Type B pancreatic cell (in vitro differentiated cells): Measurements from ENCODE around the gene LRRC34. TPM values are rescaled to one million over a fixed set of nuclear protein-coding genes. Genes with fewer than 3 reads are reported as not detected.

Experiments
- DNase-seq: peaks from one replicate; pipeline ENCODE4 v3.0.0; 2021; ENCODE audit warnings: mixed read lengths; ENCODE audit not compliant: unreplicated experiment; ENCODE audit errors: extremely low spot score
- H3K27ac Mint-ChIP-seq: 2 replicates; pipeline ENCODE4 v1.8.0; 2021; ENCODE audit warnings: mild to moderate bottlenecking, mixed read lengths
- H3K27me3 Mint-ChIP-seq: 2 replicates; pipeline ENCODE4 v1.8.0; 2021; ENCODE audit warnings: mixed read lengths
- H3K36me3 Mint-ChIP-seq: 2 replicates; pipeline ENCODE4 v1.8.0; 2021; ENCODE audit warnings: mixed read lengths
- H3K4me1 Mint-ChIP-seq: one replicate; pipeline ENCODE4 v1.8.0; 2021; ENCODE audit warnings: mixed read lengths; ENCODE audit not compliant: unreplicated experiment
- H3K4me3 Mint-ChIP-seq: 2 replicates; pipeline ENCODE4 v1.8.0; 2021; ENCODE audit warnings: mild to moderate bottlenecking, mixed read lengths
- H3K9me3 Mint-ChIP-seq: 2 replicates; pipeline ENCODE4 v1.8.0; 2021; ENCODE audit warnings: mixed read lengths
- total RNA-seq: library from RNA; stranded (reverse); gene quantifications from 2 replicates; pipeline ENCODE4 v1.2.1, GENCODE V29; 2021; ENCODE audit warnings: low replicate concordance
- TF ChIP-seq, protein P1 (sequence below): fragments of 200-600 bp; sonication (generic); conservative IDR thresholded peaks from 2 replicates; pipeline ENCODE4 v1.5.0; 2021; ENCODE audit warnings: antibody characterized with exemption, mild to moderate bottlenecking

Gene LRRC34
- total RNA-seq, 1 donor from 2014 or later = 2.7 TPM

DNA sequence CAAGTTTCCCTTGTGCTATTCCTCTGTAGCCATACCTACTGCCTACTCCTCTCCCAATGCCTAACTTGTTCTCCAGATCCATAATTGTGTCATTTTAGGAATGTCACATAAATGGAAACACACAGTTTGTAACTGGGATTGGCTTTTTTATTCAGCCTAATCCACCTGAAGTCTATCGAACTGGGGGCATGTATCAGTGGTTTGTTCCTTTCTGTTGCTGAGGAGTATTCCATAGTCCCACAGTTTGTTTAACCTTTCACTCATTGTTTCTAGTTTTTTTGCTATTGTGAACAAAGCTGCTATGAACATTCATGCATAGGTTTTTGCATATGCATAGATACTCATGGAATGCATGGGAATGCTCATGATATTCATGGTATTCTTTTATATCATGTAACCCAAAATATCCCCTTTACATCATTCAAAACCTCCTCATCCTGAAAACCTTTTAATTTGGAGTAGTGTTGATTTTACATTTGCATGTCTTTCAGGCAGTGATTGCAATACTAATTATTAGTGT is 25.9 kb upstream of the LRRC34 start:
- no peak for DNase-seq
- H3K9me3 Mint-ChIP-seq = no peaks in the 10 kb centered on the region
- no peak overlapping the region for H3K27ac Mint-ChIP-seq
- H3K36me3 Mint-ChIP-seq = no peaks in the 10 kb centered on the region
- H3K4me1 Mint-ChIP-seq = peaks cover 6% of the 10 kb centered on the region
- H3K4me3 Mint-ChIP-seq = no peak overlapping the region
- TF ChIP-seq, protein P1, sequence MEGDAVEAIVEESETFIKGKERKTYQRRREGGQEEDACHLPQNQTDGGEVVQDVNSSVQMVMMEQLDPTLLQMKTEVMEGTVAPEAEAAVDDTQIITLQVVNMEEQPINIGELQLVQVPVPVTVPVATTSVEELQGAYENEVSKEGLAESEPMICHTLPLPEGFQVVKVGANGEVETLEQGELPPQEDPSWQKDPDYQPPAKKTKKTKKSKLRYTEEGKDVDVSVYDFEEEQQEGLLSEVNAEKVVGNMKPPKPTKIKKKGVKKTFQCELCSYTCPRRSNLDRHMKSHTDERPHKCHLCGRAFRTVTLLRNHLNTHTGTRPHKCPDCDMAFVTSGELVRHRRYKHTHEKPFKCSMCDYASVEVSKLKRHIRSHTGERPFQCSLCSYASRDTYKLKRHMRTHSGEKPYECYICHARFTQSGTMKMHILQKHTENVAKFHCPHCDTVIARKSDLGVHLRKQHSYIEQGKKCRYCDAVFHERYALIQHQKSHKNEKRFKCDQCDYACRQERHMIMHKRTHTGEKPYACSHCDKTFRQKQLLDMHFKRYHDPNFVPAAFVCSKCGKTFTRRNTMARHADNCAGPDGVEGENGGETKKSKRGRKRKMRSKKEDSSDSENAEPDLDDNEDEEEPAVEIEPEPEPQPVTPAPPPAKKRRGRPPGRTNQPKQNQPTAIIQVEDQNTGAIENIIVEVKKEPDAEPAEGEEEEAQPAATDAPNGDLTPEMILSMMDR = no peak
- no peaks in the 10 kb centered on the region for H3K27me3 Mint-ChIP-seq

DNA sequence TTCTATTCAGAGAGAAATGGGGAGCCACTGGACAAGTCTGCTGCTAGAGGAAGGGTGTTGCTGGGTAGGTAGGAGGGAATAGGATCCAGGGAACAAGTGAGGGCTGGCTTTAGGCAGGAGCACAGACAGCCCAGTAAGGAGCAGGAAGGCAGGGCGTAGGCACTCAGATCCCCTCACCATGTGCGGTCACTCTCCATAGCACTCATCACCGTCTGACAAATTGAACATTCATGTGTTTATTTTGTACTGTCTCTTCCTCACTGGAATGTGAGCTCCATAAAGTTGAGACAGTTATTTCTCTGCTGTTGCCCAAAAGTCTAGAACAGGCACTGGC is 24.2 kb upstream of the LRRC34 start:
- Mint-ChIP-seq H3K4me1 (peaks cover 6% of the 10 kb centered on the region), H3K27me3 (no peaks in the 10 kb centered on the region), H3K36me3 (no peaks in the 10 kb centered on the region), H3K27ac (no peak overlapping the region), H3K4me3 (no peak overlapping the region), H3K9me3 (peaks cover 4% of the 10 kb centered on the region)
- TF ChIP-seq, protein P1 = no peak
- no peak for DNase-seq

DNA sequence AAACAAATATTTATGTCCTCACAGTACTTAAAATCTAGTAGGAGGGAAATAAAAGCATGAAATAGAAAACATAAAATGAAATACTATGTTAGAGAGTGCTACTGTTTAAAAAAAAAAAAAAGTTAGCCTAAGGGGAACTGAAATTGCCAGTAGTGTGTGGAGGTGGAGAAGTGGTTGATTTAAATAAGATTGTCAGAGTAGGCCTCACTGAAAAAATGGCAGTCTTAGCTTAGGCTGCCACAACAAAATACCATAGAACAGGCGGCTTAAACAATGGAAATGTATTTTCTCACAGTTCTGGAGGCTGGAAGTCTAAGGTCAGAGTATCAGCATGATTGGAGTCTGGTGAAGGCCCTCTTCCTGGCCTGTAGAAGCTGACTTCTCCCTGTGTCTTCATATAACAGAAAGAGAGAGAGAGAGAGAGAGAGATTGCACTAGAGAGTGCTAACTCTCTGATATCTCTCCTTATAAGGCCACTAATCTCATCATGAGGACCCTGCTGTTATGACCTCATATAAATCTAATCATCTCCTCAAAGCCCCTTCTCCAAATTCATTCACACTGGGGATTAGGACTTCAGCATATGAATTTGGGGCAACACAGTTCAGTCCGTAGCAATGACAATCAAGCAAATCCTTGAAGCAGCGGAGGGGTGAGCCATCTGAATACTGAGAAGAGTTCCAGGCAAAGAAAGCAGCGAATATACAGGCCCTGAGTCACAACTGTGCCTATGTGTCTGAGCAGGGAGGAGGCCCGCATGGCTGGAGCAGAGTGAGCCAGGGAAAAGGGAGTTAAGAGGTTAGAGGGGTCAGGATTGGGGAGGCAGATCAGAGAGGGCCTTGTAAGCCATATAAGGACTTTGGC is 23.6 kb upstream of the LRRC34 start:
- Mint-ChIP-seq H3K9me3 (peaks cover 4% of the 10 kb centered on the region), H3K4me1 (peaks cover 3% of the 10 kb centered on the region), H3K27me3 (no peaks in the 10 kb centered on the region), H3K27ac (no peak overlapping the region), H3K36me3 (no peaks in the 10 kb centered on the region), H3K4me3 (no peak overlapping the region)
- no peak for DNase-seq
- TF ChIP-seq, protein P1 = no peak

- no peak overlapping the region for H3K27ac Mint-ChIP-seq
- H3K27me3 Mint-ChIP-seq = no peaks in the 10 kb centered on the region
- no peaks in the 10 kb centered on the region for H3K4me1 Mint-ChIP-seq
- H3K36me3 Mint-ChIP-seq = no peaks in the 10 kb centered on the region
- DNase-seq = no peak
- peaks cover 4% of the 10 kb centered on the region for H3K9me3 Mint-ChIP-seq
- TF ChIP-seq, protein P1 = no peak
- H3K4me3 Mint-ChIP-seq = no peak overlapping the region
Observed at GRCh38 chr3:169835533-169835932, 22.8 kb upstream of the LRRC34 start.

DNA sequence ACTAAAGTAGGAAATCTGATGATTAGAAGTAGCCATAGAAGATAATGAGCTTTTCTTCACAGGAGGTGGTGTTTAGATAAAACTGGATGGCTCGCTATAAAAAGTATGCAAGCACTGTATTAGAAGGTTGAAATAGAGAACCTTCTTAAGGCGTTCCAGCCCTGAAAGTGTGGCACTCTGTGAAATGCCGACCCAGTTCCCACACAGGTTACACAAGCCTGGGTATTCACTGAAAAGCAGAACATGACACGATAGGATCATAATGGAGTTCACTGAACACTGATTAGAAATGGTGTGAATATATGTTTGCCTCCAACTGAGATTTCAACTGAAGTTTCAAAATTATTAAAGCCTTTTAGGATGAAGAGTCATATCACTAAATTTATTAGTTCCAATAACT is 15.0 kb upstream of the LRRC34 start:
- Mint-ChIP-seq H3K4me3 (no peak overlapping the region), H3K4me1 (no peaks in the 10 kb centered on the region), H3K27me3 (no peaks in the 10 kb centered on the region), H3K36me3 (no peaks in the 10 kb centered on the region), H3K9me3 (peaks cover under 1% of the 10 kb centered on the region), H3K27ac (no peak overlapping the region)
- TF ChIP-seq, protein P1 = no peak
- no peak for DNase-seq
